ENCODE results near the gene HDAC1. TPM values are rescaled to one million over a fixed set of nuclear protein-coding genes. Genes with fewer than 3 reads are reported as not detected.
A peak's percentile ranks its signal among the peaks of the same experiment; 100 is the strongest.

The HDAC1 gene
- polyA plus RNA-seq, 1 of the 3 experiments (the other 2 are of a cell fraction) = 172 TPM

DNA sequence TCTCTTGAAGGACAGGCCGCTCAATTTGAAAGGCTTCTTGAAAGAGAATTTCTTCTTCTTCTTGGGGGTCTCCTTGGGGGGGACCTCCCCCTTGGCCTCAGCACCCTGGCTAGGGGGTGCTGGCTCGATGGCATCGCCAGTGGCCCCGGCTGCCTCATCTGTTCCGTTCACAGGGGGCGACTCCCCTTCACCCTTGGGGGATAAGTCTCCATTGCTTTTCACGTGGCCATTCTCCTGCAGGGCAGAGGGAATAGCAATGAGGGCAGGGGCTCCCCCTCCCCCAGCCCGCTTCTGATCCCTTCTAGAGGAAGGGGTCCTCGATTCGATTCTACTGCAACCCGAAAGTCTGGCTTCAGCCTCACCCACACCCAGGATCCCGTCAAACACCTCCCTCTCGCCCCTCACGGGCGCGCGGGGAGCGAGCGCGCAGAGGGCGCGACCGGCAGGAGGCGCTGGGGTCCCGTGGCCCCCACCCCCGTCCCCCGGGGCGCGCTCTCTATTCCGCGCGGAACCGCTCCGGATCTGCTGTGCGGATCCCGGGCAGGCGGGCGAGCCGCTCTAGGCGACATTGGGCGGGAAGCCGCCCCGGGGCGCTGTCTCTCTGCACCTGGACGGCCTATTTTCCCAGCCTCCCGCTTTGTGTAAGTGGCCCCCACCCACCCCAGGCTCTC is 43.1 kb downstream of the HDAC1 start (continued):
- TF ChIP-seq TCF12 (IDR thresholded peaks at IDR 0.05) (no peak), IRF3 (IDR thresholded peaks at IDR 0.05; ENCODE audit: low read depth, low read length) (no peak), REST (IDR thresholded peaks at IDR 0.05; ENCODE audit: low read depth, low read length) (0 out of 2 replicates have a peak, but pooled peaks have one; percentile 12), CHD2 (IDR thresholded peaks at IDR 0.05; ENCODE audit: low read length, partially characterized antibody) (no peak), RAD21 (IDR thresholded peaks at IDR 0.05; ENCODE audit: low read length) (peak; percentile 45)

GRCh38 chr1:32335535-32335789 is 43.6 kb downstream of the HDAC1 start:
- CTCF ChIA-PET = interaction anchor here (1.0 to 3.7 kb wide), 6 partner anchors 10 to 377 kb away, joined by 3 to 24 read pairs (median 4); no protein-coding TSS in a partner anchor
- no peaks in the 10 kb centered on the region for H3K9me3 ChIP-seq
- TF ChIP-seq MXI1 (IDR thresholded peaks at IDR 0.05; ENCODE audit: low read depth, low read length) = no peak
- TF ChIP-seq RCOR1 (IDR thresholded peaks at IDR 0.05; ENCODE audit: low read length) = no peak
- TF ChIP-seq SMC3 (IDR thresholded peaks at IDR 0.05; ENCODE audit: low read depth, low read length) = no peak
- no peak for TF ChIP-seq IRF3 (IDR thresholded peaks at IDR 0.05; ENCODE audit: low read depth, low read length)
- TF ChIP-seq RFX5 (IDR thresholded peaks at IDR 0.05; ENCODE audit: low read length) = no peak
- TF ChIP-seq NRF1 (IDR thresholded peaks at IDR 0.05; ENCODE audit: low read depth, low read length) = no peak
- TF ChIP-seq, protein P1, sequence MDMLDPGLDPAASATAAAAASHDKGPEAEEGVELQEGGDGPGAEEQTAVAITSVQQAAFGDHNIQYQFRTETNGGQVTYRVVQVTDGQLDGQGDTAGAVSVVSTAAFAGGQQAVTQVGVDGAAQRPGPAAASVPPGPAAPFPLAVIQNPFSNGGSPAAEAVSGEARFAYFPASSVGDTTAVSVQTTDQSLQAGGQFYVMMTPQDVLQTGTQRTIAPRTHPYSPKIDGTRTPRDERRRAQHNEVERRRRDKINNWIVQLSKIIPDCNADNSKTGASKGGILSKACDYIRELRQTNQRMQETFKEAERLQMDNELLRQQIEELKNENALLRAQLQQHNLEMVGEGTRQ (IDR thresholded peaks at IDR 0.05; ENCODE audit: borderline replicate concordance, low read depth, low read length) = no peak
- no peak for TF ChIP-seq RAD21 (IDR thresholded peaks at IDR 0.05; ENCODE audit: low read length)
- no peak for TF ChIP-seq FOXJ3 (CRISPR knock-in tag; IDR thresholded peaks at IDR 0.05)
- no peak for TF ChIP-seq USF1 (IDR thresholded peaks at IDR 0.05; ENCODE audit: borderline replicate concordance, low read depth)
- H3K9me2 ChIP-seq = no peaks in the 10 kb centered on the region
- no peak overlapping the region for H2AFZ ChIP-seq (ENCODE audit: low read depth)
- no peak for DNase-seq
- H4K20me1 ChIP-seq (ENCODE audit: insufficient read depth) = peaks cover 31% of the 10 kb centered on the region
- no peaks in the 10 kb centered on the region for H3K27me3 ChIP-seq (ENCODE audit: insufficient read depth)
- H3K4me2 ChIP-seq = peak overlapping the region; percentile 98
- peaks cover 21% of the 10 kb centered on the region for H3F3A ChIP-seq (replicated peaks; ENCODE audit: insufficient read depth)
- H3K9ac ChIP-seq = peak overlapping the region; percentile 96
- H3K4me3 ChIP-seq (ENCODE audit: low read depth in 2 of 2, low read length in 1 of 2) = peak overlapping the region; percentile 84 to 92
- peaks cover 8 to 31% of the 10 kb centered on the region in 2 experiments; a peak in 3 of 4 replicates for H3K4me1 ChIP-seq (ENCODE audit: control insufficient read depth in 1 of 2, insufficient read depth in 2 of 2, low read depth in 1 of 2, low read length in 1 of 2)
- POLR2A ChIA-PET = interaction anchor here (0.5 to 2.1 kb wide), 14 partner anchors 9 to 156 kb away, joined by 3 to 24 read pairs (median 4); partner anchors contain the start of genes BSDC1, HDAC1 and TXLNA
- H3K36me3 ChIP-seq (replicated peaks in 1 of 2; ENCODE audit: control insufficient read depth in 1 of 2, insufficient read depth in 2 of 2, low read length in 1 of 2) = peaks cover 14 to 38% of the 10 kb centered on the region in 2 experiments
- WGBS (ENCODE audit: low lambda C conversion rate) = 0% methylated on average over 10 of the region's 34 CpGs
- peak overlapping the region; percentile 36 to 81; a peak in 3 of 4 replicates for H3K27ac ChIP-seq (ENCODE audit: low read depth in 2 of 2, low read length in 1 of 2)
- H3K79me2 ChIP-seq (ENCODE audit: insufficient read depth) = peaks cover 44% of the 10 kb centered on the region
